GM23248 (cell line): Measurements from ENCODE around the gene ATP6AP1.

Experiments
- EZH2 ChIP-seq: fragments of 200-600 bp; sonication (generic); IDR thresholded peaks from 2 replicates; pipeline ENCODE4 v1.6.1; 2018; ENCODE audit warnings: antibody characterized with exemption, mild to moderate bottlenecking; ENCODE audit not compliant: insufficient read depth, poor library complexity, severe bottlenecking
- EZH2phosphoT487 ChIP-seq: fragments of 200-600 bp; sonication (generic); IDR thresholded peaks from 2 replicates; pipeline ENCODE4 v1.6.1; 2018; ENCODE audit warnings: antibody characterized with exemption, moderate library complexity, mild to moderate bottlenecking, low read depth; ENCODE audit not compliant: insufficient read depth

- TF ChIP-seq EZH2 = no peak
- TF ChIP-seq EZH2phosphoT487 = no peak
Measured at GRCh38 chrX:154445776-154446175, 17.3 kb downstream of the ATP6AP1 start.
